GM19238 (cell line): ENCODE data around the gene CWC15.
"Not testable (repeated sequence)": the region's sequence is repeated elsewhere in the genome, so short reads cannot be mapped to it uniquely, and the experiment has no call there.

Source experiments
- DNase-seq: peaks from one replicate; pipeline ENCODE4 v3.0.0; 2011; ENCODE audit warnings: low spot score; ENCODE audit not compliant: insufficient read length

Gene CWC15

DNA sequence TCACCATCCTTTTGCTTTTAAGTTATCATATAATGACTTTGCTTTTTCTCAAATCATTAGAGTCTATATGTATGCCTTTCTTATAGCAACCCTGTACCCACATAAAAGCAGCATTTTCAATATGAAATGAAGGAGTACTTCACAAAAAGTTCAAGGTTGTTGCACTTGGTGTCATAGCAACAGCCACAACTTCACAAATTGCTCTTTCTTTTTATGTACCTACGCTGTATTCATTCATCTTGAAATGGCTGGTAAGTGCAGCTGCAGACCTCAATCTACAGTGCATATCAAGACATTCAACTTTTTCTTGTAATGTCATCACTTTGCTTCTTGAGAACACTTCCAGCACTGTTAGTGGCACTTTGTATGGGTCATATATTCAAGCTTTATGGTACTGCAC is 18.6 kb downstream of the CWC15 start:
- no peak for DNase-seq

DNA sequence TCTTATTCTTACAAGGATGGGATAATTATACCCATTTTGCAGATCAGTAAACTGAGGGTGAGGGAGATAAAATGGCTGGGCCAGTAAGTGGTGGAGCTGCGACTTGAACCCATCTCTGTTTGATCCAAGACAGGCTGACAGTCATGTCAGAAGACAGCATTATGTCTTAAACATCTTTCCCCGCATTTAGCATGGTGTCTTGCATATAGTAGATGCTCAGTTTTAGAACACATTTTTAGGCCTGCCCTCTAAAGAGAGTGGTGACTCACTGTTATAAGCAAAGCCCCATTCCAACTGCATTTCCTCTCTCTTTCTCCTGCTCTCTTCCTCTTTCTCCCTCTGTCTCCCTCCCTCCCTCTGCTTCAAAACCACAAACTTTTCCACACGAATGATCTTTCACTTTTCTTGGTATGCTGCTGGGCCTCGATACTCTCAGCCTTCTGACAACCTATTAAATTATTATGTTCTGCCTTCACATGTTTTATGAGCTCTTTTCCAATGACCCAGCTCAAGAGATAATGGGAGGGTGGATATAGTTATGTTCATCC is 25.2 kb downstream of the CWC15 start:
- DNase-seq, result no peak

DNA sequence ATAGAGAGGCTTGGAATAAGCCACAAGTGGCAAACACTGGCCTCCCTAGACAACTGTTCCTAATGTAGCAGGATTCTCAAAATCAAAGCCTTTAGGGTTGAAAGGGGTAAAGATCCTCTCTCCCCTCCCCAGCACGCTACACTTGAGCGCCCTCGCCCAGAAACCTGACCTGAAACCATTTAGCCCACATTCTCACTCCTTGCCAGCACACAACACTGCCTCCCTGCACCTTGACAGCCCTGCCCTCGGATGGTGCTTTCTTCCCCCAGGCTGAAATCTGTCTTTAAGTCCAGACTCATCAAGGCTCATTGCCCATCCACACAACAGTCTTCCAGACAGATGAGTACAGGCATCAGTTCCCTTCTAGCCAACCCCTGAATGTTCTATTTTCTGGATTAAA is 26.5 kb downstream of the CWC15 start:
- DNase-seq, result no peak

DNA sequence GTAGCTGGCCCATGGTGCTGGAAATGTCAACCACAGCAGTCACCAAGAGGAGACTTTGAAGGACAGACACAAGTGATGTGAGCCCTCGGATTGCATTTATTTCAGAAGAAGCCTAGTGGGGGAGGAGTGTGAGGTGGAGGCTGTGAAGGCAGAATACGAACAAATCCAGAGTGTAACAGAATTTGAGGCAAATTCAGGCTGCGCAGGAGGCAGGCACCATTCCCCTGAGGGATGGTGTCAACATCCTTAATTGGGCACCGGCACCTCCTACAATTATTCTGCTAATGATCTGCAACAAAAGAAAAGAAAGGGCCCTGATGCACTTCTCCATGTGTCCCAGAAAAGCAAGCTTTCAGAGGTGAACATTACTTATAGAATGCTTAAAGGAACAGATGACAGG is 32.2 kb downstream of the CWC15 start:
- no peak for DNase-seq

DNA sequence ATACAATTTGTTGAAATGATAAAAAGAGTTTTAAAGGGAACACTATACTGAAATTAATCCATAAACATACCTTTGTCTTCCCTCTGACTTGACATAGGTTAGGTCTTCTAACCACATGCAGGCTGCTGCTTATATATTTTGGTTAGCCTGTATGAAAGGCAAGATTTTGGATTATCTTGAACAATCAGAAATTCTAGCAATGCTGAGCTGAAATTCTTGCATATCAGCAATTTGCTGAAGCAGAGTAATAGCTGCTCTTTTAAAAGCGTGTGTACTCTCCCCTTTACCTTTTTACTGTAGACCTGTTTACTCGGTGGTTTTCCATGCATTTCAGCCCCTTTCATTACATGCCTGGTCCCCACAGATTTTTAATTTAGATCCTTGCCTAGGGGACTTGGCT is 34.0 kb downstream of the CWC15 start:
- no peak for DNase-seq

DNA sequence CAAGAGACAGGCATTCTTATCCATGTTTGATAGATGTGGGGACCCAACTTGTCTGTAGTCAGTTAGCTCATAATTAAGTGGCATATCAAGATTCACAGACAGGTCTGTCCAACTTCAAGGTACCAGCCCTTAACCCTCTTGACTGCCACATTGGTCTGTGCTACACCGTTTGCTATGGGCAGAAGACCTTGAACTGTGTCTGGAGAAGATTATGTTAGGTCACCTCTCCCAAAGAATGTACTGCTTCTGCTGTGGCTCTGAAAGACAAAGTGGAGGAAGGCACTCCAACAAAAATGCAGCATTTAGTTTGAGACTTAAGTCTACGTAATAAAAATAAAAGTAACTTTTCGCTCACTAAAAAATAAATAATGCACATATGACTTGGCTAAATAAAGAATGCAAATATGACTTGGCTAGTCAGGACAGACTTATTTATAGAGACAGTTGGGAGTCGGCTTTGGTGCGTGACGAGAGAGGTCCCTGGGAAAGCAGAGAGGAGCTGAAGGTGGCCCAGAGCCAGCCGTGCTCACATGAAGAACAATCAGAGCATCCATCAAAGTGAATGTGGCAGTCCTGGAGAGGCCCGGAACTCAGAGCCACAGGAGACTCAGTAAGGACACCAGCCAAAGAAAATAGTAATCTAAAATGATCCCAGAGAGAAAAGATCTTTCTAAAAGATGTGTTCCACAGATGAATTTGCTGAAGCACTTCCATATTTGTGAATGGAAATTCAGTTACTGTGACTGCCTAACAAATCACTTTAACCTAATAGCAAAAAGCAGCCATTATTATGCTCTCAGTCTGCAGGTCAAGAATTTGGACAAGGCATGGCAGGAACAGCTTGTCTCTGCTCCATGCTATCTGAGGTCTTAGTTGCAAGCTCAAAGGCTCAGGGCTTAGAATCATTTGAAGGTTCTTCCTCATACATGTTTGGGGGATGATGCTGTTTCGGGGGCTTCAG is 35.0 kb downstream of the CWC15 start:
- DNase-seq, result no peak

DNA sequence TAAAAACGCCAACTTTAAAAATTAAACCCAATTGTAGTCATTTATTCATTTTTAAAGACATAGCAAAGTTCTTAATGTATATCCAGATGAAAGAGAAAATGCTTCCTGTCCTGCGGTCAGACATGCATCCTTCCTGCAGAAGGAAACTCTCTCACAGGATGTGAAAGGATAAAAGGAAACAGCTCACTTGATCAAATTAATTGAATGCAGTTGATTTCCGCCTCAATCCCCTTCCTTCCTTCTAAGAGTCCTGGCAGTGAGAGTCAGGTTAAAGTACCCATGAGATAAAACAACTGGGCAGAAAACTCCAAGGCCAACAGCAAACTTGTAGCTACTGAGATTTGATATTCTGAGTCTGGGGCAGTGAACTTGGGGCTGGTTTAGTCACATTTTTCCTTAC is 38.5 kb downstream of the CWC15 start:
- no peak for DNase-seq

DNA sequence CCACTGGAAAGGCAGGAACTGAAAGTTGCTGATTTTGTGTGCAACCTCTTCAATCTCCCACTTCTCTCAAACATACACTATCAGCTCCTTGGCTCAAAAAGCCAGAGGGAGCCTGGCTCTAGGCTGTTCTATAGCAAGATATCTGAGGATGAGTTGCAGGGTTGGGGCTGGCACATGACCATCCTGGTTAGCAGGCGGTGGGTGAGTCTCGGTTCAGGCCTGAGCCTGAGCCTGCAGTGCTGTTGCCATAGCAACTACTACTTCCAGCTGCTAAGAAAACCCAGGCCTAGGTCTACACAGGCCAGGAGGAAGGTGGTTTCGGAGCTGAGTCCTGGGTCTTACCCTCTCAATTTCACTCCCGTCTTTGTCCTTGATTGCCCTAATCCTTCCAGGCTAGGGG is 39.0 kb downstream of the CWC15 start:
- no peak for DNase-seq

DNA sequence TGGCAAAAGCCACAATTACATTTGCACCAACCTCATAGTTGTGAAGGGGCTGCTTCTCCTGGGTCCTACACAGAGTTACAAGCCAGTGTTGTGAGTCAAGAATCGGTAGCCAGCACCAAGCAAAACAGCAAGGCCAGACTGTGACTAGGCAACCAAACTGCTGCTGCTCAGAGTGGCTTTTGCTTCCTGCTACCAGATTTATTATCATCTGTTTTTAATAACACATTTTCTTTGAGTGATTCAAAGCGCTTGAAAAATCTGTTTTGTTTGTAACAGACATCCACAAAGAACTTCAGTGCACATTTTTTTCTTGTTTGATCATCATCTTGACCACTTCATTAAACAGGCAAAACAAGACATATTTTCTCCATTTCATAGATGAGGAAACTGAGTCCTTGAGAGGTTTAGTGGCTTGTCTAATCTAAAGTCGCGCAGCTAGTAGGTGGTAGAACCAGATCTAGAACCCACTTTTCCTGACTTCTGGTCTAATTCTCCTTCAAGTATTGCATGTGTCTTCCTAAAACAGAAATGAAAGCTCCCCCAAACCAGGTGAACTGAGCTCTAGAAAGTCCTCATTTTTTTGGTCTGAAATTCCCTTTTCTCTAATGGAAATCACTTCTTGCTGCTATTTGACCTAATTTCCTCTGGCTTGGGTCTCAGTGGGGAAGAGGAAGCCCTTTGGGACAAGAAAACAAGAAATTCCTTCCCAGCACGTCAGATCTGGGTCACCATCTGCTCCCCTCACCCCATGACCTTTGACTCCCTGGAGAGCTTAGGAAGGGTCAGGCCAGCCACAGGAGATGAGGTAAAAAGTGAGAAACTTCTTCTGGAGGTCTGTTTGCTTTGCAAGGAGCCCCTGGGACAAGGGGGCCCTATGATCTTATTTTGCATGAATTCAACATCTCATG is 39.9 kb downstream of the CWC15 start:
- no peak for DNase-seq

DNA sequence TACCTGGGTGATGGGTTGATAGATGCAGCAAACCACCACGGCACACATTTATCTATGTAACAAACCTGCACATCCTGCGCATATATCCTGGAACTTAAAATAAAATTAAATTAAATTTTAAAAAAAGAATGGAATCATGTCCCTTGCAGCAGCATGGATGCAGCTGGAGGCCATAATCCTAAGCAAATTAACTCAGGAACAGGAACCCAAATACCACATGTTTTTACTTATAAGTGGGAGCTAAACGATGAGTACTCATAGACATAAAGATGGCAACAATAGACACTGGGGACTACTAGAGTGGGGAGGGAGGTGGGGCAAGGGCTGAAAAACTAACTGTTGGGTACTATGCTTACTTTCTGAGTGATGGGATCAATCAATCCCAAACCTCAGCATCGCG is 40.9 kb downstream of the CWC15 start:
- no peak for DNase-seq

DNA sequence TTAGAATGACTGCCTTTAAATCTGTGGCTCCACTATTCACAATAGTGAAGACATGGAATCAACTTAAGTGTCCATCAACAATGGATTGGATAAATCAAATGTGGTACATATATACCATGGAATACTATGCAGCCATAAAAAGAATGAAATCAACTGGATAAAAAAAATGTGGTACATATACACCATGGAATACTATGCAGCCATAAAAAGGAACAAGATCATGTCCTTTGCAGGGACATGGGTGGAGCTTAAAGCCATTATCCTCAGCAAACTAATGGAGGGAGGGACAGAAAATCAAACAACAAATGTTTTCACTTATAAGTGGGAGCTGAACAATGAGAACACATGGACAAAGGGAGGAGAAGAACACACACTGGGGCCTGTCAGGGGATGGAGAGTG is 41.3 kb downstream of the CWC15 start:
- not testable (repeated sequence) for DNase-seq

DNA sequence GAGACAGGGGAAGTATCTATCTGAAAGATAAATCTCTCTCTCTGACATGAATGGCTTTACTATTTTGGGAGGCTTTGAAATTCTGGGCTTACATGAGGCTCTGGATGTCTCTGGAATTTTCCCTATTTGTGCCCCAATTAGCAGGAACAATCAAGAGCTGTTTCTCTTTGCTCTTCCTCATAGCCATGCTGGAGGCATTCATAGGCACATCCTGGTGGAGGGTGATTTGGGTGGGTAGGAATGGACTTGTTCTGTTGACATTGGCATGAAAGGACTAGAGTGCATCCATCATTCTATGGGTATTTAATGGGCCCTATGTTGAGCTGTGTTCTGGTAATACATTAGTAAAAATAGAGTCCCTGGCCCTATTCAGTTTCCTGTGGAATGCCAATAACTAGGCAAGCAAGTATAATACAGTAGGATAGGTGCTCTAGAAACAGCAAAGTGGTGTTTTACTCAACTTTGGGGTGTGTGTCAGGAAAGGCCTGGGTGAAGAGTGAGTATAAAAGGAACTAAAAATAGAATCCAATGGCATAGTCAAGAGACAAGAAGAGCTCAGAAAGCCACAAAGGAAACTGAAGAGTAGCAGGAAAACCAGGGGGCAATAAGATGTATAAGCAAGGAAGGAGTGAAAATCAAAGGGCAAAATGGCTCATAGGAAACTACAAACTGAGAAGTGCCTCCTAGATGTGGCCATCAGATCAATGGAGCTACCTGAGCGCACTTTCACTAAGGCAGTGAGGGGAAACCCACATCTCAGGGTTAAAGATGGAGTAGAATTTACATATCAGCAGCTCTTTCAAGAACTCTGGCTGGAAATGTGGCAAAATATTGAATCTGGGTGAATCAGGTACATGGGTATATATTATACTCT is 45.0 kb downstream of the CWC15 start:
- DNase-seq, result no peak

DNA sequence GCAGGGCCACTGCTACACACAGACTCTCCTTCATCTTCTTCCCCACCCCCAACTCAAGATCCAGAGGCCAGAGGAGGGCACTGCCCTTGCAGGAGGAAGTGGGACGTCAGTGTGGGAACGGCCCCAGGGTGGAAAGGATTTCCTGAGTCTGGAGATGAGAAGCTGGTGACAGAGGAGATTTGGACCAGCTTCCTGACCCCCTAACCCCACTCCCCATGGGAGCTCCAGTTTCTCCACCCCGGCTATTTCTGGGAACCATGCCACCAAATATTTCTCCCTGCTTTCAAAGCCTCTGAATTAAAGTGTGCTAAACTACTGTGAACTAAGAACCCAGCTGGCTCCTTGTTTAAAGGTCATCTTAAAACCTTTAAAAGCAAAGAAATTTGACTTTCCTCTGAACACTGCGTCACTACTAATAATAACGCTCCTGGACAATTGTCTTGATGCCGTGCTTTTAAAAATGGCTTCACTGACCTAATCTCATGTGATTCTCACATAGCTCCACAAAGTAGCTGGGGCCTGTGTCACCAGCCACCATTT is 46.6 kb downstream of the CWC15 start:
- DNase-seq, result no peak

DNA sequence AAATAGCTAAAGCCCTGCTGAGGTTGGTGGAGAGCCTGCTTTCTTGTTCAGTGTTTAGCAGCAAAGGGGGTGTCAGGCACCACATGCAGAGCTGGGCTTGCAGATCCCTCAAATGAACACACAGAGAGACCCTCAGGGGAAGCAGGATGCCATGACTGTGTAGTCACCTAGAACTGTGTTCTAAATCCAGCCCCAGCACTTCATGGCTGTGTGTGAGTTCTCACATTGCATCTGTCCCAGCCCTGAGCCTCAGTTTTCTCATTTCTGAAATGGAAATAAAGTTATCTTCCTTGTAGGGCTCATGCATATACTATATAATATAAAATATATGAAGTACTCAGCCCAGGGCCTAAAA is 47.1 kb downstream of the CWC15 start:
- DNase-seq, result no peak

DNA sequence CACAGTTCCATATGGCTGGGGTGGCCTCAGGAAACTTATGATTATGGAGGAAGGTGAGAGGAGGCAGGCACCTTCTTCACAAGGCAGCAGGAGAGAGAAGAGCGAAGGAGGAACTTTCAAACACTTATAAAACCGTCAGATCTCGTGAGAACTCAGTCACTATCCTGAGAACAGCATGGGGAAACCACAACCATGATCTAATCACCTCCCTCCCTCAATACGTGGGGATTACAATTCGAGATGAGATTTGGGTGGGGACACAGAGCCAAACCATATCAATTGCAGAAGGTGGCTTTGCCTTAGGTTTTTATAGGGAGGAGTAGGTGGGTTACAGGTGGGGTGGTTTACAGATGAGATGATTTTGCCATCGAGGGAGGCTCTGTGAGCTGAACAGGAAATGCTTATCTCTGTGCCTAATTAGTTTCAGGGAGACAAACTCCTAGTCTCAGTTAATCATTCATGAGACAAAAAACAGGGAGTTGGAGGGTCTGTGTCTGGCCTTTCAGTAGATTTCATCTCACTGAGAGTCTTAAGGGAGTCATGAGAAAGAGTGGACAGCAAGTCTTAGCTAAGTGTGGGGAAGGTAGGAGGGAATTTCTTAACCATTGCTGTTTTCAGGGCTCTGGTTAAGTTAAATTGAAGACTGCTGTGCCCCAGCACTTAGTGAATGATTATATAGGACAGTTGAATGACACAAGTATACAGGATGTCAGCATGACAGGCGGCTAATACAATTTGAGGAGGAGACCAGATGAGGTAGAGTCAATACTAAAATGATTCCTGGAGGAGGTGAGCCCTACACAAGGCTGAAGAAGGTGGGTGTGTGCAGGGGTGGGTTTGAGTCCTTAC is 47.7 kb downstream of the CWC15 start:
- DNase-seq, result no peak

DNA sequence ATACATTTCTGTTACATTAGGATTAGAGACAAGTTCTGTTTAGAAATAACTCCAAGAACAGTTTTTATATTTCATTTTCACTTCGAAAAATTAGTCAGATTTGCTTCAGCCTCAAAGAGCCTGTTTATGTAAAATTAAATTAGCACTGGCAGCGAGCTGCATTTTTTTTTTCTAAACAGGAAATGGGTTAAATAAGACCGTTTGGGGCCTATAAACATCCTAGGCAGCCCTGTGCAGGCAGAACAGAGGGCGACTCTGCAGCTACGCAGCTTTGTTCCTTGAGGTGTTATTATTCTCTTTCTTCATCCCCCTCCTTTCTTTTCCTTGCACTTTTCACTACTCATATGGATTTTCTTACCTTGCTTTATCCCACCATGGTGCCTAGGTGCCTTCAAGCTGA is 48.7 kb downstream of the CWC15 start:
- DNase-seq, result no peak

DNA sequence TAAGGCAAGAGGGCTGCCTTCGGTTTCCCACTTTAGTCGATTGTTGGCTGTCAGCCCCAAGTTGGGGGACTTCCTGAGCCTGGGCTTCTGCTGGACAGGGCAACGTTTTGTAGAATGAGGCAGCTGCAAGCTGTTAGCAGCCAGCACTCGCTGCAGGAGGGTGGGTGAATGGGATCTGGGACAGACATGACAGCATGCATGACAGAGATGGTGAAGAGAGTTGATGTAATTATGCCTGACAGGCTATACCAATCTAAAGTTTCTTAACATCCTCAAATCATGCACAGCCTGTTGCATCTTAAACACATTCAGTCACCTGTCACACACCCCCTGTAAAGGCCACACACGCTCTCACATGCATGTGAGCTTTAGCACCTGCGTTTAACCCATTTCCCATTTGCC is 49.2 kb downstream of the CWC15 start:
- no peak for DNase-seq

DNA sequence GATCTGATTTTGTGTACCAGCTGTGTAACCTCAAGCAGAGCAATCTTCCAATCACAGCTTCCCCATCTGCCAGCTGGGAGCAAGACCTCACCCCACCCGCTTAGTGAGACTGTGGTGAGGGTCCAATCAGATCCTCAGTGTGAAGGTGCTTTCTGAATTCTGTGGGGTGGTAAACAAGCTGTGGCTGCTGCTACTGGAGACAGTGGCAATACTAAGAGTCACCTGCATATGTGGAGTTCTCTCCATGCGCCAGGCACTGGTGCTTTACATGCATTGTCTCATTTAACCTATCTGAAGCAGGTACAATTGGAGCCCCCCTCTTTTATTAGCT is 50.4 kb downstream of the CWC15 start:
- no peak for DNase-seq

DNA sequence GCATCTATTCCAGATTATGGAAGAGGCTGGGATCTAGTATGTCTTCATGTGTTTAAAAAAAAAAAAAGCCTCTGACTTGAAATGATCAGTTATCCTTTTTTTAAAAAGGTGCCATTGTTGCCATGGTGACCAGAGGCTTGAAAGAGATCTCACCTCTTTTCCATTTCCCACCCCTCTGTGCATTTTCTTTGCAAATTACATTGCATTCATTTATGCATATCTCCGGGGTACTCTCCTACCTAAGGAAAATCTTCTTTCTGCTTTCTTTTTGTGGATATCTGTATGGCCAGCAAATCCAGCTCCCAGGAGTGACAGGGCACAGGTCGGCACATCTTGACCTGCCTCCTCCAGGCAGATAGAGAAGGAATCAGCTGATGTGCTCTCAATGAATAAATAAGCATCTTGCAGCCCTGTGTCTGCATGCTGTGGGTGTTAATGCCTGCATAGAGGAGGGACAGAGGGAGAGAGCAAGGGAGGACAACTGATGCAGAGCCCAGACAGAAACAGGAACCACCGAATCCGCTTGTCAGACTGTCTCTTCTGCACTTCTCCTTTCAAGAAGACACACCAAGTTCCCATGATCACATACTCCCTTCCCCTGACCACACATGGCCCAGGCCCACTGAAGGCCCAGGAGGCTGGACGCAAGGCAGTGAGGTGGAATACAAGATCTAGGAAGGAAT is 50.9 kb downstream of the CWC15 start:
- DNase-seq, result no peak

DNA sequence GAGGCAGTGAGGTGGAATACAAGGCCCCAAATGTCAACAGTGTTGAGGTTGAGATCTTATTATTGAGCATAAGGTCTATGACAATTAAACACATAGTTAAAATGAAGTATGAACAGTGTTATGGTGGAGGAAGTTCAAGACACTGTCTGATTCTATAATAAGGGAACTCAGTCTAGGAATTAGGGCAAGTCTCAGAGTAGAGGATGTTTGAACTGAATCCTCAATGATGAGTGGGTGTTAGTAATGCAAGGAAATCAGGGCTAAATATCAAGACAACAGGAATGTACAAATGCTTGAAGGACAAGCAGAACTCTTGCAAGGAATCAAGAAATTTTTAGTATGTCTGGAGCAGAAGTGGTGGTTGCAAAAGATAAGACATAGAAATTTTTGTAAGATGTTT is 53.0 kb downstream of the CWC15 start:
- DNase-seq, result no peak
